ENCODE data around the gene MPC2.

The MPC2 gene

GRCh38 chr1:167973832-167974231 is 37.0 kb upstream of the MPC2 start:
- no peak for TF ChIP-seq CTCF (IDR thresholded peaks at IDR 0.05; ENCODE audit: control extremely low read depth, extremely low read depth, low read depth, missing control alignments)
- ChIA-PET POLR2A (no interaction called here), CTCF (interaction anchor here (2.3 kb wide), 1 partner anchor 8 kb away, joined by 5 read pairs; no protein-coding TSS in a partner anchor)
- DNase-seq (ENCODE audit: extremely low spot score), result no peak

- POLR2A ChIA-PET, result no interaction called here
- CTCF ChIA-PET, result interaction anchor here (1.5 kb wide), 1 partner anchor 15 kb away, joined by 4 read pairs; no protein-coding TSS in a partner anchor
- TF ChIP-seq CTCF (IDR thresholded peaks at IDR 0.05; ENCODE audit: control extremely low read depth, extremely low read depth, low read depth, missing control alignments), result no peak
Measured at GRCh38 chr1:167968569-167968968, 31.7 kb upstream of the MPC2 start.

GRCh38 chr1:167966050-167966449 is 29.2 kb upstream of the MPC2 start:
- ChIA-PET CTCF (interaction anchor here (0.7 to 1.4 kb wide), 4 partner anchors 9 to 1402 kb away, joined by 3 to 5 read pairs (median 3); partner anchors contain the start of gene NME7), POLR2A (no interaction called here)
- DNase-seq (ENCODE audit: extremely low spot score), result no peak
- no peak for TF ChIP-seq CTCF (IDR thresholded peaks at IDR 0.05; ENCODE audit: control extremely low read depth, extremely low read depth, low read depth, missing control alignments)

More at GRCh38 chr1:167968569-167968968, 31.7 kb upstream of the MPC2 start:
- no peak for DNase-seq (ENCODE audit: extremely low spot score)

- ChIA-PET POLR2A (no interaction called here), CTCF (interaction anchor here (1.0 to 1.1 kb wide), 2 partner anchors 9 to 117 kb away, joined by 3 read pairs; no protein-coding TSS in a partner anchor)
- no peak for DNase-seq (ENCODE audit: extremely low spot score)
- TF ChIP-seq CTCF (IDR thresholded peaks at IDR 0.05; ENCODE audit: control extremely low read depth, extremely low read depth, low read depth, missing control alignments), result no peak
Measured at GRCh38 chr1:167964646-167965045, 27.8 kb upstream of the MPC2 start.

GRCh38 chr1:167957710-167958109 is 20.8 kb upstream of the MPC2 start:
- POLR2A ChIA-PET, result no interaction called here
- CTCF ChIA-PET, result no interaction called here
- no peak for TF ChIP-seq CTCF (IDR thresholded peaks at IDR 0.05; ENCODE audit: control extremely low read depth, extremely low read depth, low read depth, missing control alignments)
- DNase-seq (ENCODE audit: extremely low spot score), result no peak

GRCh38 chr1:167955915-167956314 is 19.0 kb upstream of the MPC2 start:
- no peak for TF ChIP-seq CTCF (IDR thresholded peaks at IDR 0.05; ENCODE audit: control extremely low read depth, extremely low read depth, low read depth, missing control alignments)
- no peak for DNase-seq (ENCODE audit: extremely low spot score)
- ChIA-PET CTCF (interaction anchor here (0.9 to 1.4 kb wide), 2 partner anchors 8 to 34 kb away, joined by 3 read pairs; no protein-coding TSS in a partner anchor), POLR2A (no interaction called here)
